ENCODE measurements around the gene EPB41L4B.

EPB41L4B gene

DNA sequence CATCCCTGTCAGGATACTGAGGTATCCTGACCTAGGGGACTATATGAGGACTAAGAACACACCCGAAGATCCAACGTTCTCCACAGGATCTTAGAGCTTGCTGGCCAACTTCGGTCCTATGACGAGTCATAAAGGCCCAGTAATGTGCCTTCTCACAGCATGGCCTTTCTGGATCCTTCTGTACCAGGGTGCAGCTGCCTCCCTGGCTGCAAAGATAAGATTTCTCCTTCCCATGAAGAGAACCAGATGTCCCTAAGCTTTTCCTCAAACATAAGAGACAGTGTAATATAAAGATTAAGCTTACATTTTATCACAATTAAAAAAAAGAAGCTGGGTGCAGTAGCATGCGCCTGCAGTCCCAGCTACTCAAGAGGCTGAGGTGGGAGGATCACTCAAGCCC, 18.3 kb downstream of the EPB41L4B start:
- ATAC-seq, result no peak

DNA sequence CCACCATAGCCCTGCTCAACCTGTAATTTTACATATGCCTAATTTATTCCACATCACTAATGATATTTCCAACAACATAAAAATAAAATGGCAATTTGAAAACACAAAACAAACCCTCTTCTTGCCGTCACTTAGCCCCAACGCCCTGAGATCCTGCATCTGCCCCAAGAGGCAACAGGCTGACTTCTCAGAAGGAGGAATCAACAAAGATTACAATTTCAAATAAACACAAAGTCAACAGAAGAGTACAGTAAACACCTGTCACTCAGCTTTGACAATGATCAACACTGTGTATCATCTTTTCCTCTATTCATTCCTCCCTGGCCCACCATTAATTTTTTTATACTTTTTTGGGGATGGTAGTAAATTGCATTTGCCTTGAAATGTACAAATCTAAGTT, 19.8 kb downstream of the EPB41L4B start:
- ATAC-seq, result no peak
- TF ChIP-seq, protein P1, sequence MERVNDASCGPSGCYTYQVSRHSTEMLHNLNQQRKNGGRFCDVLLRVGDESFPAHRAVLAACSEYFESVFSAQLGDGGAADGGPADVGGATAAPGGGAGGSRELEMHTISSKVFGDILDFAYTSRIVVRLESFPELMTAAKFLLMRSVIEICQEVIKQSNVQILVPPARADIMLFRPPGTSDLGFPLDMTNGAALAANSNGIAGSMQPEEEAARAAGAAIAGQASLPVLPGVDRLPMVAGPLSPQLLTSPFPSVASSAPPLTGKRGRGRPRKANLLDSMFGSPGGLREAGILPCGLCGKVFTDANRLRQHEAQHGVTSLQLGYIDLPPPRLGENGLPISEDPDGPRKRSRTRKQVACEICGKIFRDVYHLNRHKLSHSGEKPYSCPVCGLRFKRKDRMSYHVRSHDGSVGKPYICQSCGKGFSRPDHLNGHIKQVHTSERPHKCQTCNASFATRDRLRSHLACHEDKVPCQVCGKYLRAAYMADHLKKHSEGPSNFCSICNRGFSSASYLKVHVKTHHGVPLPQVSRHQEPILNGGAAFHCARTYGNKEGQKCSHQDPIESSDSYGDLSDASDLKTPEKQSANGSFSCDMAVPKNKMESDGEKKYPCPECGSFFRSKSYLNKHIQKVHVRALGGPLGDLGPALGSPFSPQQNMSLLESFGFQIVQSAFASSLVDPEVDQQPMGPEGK (CRISPR knock-in tag; IDR thresholded peaks at IDR 0.05; ENCODE audit: borderline replicate concordance), result no peak
- no peak for TF ChIP-seq TCF4 (CRISPR knock-in tag; IDR thresholded peaks at IDR 0.05; ENCODE audit: borderline replicate concordance)

More for the DNA sequence above, 18.3 kb downstream of the EPB41L4B start:
- TF ChIP-seq TCF4 (CRISPR knock-in tag; IDR thresholded peaks at IDR 0.05; ENCODE audit: borderline replicate concordance), result no peak
- no peak for TF ChIP-seq CSDC2 (CRISPR knock-in tag; IDR thresholded peaks at IDR 0.05)
- TF ChIP-seq ZC3H10 (CRISPR knock-in tag; IDR thresholded peaks at IDR 0.05), result no peak
- no peak for TF ChIP-seq GLIS3 (CRISPR knock-in tag; IDR thresholded peaks at IDR 0.05)

DNA sequence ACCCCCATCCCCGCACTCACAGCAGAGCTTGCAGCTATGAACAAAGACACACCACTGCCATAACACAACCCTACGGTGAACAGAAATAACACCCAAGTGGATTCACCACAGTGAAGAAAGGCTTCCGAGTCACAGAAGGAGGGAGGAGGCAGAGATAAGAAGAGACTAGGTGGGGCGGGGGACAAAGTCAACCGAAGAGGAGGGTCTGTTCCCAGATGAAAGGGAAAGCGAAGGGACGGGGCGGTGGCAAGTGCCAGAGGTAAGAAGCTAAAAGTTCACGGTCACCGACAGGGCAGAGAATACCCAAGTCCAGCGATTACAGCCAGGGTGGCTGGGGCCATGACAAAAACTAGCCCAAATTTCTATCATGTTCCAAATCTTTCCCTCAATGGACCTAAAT, 21.0 kb downstream of the EPB41L4B start:
- TF ChIP-seq RARB (CRISPR knock-in tag; IDR thresholded peaks at IDR 0.05), result no peak
- TF ChIP-seq ZFP3 (CRISPR knock-in tag; IDR thresholded peaks at IDR 0.05), result no peak
- TF ChIP-seq OSR1 (CRISPR knock-in tag; IDR thresholded peaks at IDR 0.05), result no peak
- TF ChIP-seq, protein P2, sequence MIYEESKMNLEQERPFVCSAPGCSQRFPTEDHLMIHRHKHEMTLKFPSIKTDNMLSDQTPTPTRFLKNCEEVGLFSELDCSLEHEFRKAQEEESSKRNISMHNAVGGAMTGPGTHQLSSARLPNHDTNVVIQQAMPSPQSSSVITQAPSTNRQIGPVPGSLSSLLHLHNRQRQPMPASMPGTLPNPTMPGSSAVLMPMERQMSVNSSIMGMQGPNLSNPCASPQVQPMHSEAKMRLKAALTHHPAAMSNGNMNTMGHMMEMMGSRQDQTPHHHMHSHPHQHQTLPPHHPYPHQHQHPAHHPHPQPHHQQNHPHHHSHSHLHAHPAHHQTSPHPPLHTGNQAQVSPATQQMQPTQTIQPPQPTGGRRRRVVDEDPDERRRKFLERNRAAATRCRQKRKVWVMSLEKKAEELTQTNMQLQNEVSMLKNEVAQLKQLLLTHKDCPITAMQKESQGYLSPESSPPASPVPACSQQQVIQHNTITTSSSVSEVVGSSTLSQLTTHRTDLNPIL (CRISPR knock-in tag; IDR thresholded peaks at IDR 0.05; ENCODE audit: low read depth), result no peak
- TF ChIP-seq ESRRG (CRISPR knock-in tag; IDR thresholded peaks at IDR 0.05), result no peak
- TF ChIP-seq, protein P1 (CRISPR knock-in tag; IDR thresholded peaks at IDR 0.05; ENCODE audit: borderline replicate concordance), result no peak
- TF ChIP-seq, protein P3, sequence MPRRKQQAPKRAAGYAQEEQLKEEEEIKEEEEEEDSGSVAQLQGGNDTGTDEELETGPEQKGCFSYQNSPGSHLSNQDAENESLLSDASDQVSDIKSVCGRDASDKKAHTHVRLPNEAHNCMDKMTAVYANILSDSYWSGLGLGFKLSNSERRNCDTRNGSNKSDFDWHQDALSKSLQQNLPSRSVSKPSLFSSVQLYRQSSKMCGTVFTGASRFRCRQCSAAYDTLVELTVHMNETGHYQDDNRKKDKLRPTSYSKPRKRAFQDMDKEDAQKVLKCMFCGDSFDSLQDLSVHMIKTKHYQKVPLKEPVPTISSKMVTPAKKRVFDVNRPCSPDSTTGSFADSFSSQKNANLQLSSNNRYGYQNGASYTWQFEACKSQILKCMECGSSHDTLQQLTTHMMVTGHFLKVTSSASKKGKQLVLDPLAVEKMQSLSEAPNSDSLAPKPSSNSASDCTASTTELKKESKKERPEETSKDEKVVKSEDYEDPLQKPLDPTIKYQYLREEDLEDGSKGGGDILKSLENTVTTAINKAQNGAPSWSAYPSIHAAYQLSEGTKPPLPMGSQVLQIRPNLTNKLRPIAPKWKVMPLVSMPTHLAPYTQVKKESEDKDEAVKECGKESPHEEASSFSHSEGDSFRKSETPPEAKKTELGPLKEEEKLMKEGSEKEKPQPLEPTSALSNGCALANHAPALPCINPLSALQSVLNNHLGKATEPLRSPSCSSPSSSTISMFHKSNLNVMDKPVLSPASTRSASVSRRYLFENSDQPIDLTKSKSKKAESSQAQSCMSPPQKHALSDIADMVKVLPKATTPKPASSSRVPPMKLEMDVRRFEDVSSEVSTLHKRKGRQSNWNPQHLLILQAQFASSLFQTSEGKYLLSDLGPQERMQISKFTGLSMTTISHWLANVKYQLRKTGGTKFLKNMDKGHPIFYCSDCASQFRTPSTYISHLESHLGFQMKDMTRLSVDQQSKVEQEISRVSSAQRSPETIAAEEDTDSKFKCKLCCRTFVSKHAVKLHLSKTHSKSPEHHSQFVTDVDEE (CRISPR knock-in tag; IDR thresholded peaks at IDR 0.05), result no peak
- TF ChIP-seq PPARA (CRISPR knock-in tag; IDR thresholded peaks at IDR 0.05; ENCODE audit: borderline replicate concordance), result no peak
- TF ChIP-seq GLIS3 (CRISPR knock-in tag; IDR thresholded peaks at IDR 0.05), result no peak
- TF ChIP-seq ZFP30 (CRISPR knock-in tag; IDR thresholded peaks at IDR 0.05), result no peak
- no peak for TF ChIP-seq ZNF70 (CRISPR knock-in tag; IDR thresholded peaks at IDR 0.05)
- no peak for TF ChIP-seq TCF4 (CRISPR knock-in tag; IDR thresholded peaks at IDR 0.05; ENCODE audit: borderline replicate concordance)
- TF ChIP-seq CSDC2 (CRISPR knock-in tag; IDR thresholded peaks at IDR 0.05), result no peak
- no peak for TF ChIP-seq ARNTL (CRISPR knock-in tag; IDR thresholded peaks at IDR 0.05; ENCODE audit: borderline replicate concordance, low read depth)
- TF ChIP-seq ISL1 (CRISPR knock-in tag; IDR thresholded peaks at IDR 0.05), result no peak
- TF ChIP-seq ZNF565 (CRISPR knock-in tag; conservative IDR thresholded peaks at IDR 0.05; ENCODE audit: low read depth), result no peak
- no peak for TF ChIP-seq ZNF8 (CRISPR knock-in tag; IDR thresholded peaks at IDR 0.05)

DNA sequence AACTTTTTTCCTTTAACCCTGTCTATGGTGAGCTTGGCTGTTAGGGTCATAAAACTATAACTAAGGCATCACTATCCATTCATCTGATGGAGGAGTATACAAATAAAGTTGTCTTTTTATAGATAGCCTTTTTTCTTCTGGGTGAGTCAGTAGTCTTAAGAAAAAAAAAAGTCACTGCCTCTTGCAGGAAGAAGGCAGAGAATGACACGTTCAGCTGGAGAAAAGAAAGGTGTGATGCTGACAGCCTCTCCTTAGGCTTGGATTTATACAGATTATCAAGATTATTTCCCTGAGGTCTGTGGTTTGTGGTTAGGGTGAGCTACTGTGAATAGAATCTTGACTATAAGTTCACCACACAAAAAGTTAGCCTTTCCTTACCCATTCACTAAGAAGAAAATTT, 23.0 kb downstream of the EPB41L4B start:
- no peak for TF ChIP-seq ZFP30 (CRISPR knock-in tag; IDR thresholded peaks at IDR 0.05)
- TF ChIP-seq ESRRG (CRISPR knock-in tag; IDR thresholded peaks at IDR 0.05), result no peak
- TF ChIP-seq ZNF565 (CRISPR knock-in tag; conservative IDR thresholded peaks at IDR 0.05; ENCODE audit: low read depth), result no peak
- TF ChIP-seq SNAI2 (CRISPR knock-in tag; IDR thresholded peaks at IDR 0.05), result no peak
- TF ChIP-seq ZC3H10 (CRISPR knock-in tag; IDR thresholded peaks at IDR 0.05), result no peak
- TF ChIP-seq CSDC2 (CRISPR knock-in tag; IDR thresholded peaks at IDR 0.05), result no peak
- TF ChIP-seq, protein P2 (CRISPR knock-in tag; IDR thresholded peaks at IDR 0.05; ENCODE audit: low read depth), result no peak
- TF ChIP-seq, protein P4, sequence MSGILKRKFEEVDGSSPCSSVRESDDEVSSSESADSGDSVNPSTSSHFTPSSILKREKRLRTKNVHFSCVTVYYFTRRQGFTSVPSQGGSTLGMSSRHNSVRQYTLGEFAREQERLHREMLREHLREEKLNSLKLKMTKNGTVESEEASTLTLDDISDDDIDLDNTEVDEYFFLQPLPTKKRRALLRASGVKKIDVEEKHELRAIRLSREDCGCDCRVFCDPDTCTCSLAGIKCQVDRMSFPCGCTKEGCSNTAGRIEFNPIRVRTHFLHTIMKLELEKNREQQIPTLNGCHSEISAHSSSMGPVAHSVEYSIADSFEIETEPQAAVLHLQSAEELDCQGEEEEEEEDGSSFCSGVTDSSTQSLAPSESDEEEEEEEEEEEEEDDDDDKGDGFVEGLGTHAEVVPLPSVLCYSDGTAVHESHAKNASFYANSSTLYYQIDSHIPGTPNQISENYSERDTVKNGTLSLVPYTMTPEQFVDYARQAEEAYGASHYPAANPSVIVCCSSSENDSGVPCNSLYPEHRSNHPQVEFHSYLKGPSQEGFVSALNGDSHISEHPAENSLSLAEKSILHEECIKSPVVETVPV (CRISPR knock-in tag; IDR thresholded peaks at IDR 0.05), result no peak
- TF ChIP-seq ARNTL (CRISPR knock-in tag; IDR thresholded peaks at IDR 0.05; ENCODE audit: borderline replicate concordance, low read depth), result no peak
- TF ChIP-seq ZNF70 (CRISPR knock-in tag; IDR thresholded peaks at IDR 0.05), result no peak
- no peak for TF ChIP-seq ZNF8 (CRISPR knock-in tag; IDR thresholded peaks at IDR 0.05)
- no peak for ATAC-seq

More for the DNA sequence above, 21.0 kb downstream of the EPB41L4B start:
- ATAC-seq, result no peak
